Measurements from ENCODE around the gene FMN1. TPM values are rescaled to one million over a fixed set of nuclear protein-coding genes. Genes with fewer than 3 reads are reported as not detected.

The FMN1 gene
- total and polyA plus RNA-seq, 2 of the 13 experiments (the other 11 are each of a cell fraction or from before 2014, with no cell fraction given) = 0.20 to 0.60 TPM

DNA sequence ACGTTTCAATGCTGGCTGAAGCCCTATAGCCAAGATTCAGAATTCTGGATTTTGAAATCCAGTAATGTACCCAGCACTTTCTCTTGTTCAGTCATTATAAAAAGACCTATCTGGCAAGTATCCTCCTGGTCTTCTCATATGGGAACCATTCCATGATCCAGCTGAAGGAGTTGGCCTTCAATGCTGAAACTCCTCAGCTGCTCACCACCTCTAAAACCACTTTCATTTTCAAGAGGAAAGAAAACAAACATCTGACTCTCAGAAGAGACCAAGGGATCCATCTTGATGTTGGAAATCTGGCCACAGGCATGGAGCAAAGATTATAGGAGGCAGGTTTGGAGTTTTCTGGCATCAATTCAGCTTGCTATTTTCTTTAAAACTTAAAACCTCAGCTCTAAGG is 235.4 kb downstream of the FMN1 start (continued):
- TF ChIP-seq DNMT3B (CRISPR knock-in tag; conservative IDR thresholded peaks at IDR 0.05) = no peak

DNA sequence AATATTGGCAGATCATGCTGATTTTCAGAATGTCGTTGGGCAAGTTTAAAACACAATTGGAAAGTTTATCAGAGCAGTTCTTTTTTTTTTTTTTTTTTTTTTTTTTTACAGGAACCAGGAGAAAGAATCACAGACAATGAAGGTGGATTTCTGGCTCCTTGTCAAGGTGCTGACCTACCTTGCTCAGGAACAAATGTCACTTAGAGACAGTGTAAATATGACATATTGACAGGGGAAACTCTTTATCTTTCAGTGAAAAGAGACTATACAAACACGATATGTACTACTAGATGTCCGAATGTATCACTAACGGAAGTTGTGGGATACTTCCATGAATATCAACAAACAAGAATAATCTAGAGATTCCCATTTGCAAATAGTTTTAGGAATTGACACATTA is 237.3 kb downstream of the FMN1 start:
- no peak for ATAC-seq
- TF ChIP-seq SOX13 (IDR thresholded peaks at IDR 0.05) = no peak
- peak in 1 of 2 experiments; percentile 62; a peak in 2 of 4 replicates for TF ChIP-seq SOX13 (CRISPR knock-in tag; conservative IDR thresholded peaks at IDR 0.05 in 1 of 2, IDR thresholded peaks at IDR 0.05 in 1 of 2)
- peak; percentile 53; the same call in 1 of the 2 replicates for TF ChIP-seq SOX5 (CRISPR knock-in tag; IDR thresholded peaks at IDR 0.05; ENCODE audit: borderline replicate concordance)
- TF ChIP-seq, protein P1, sequence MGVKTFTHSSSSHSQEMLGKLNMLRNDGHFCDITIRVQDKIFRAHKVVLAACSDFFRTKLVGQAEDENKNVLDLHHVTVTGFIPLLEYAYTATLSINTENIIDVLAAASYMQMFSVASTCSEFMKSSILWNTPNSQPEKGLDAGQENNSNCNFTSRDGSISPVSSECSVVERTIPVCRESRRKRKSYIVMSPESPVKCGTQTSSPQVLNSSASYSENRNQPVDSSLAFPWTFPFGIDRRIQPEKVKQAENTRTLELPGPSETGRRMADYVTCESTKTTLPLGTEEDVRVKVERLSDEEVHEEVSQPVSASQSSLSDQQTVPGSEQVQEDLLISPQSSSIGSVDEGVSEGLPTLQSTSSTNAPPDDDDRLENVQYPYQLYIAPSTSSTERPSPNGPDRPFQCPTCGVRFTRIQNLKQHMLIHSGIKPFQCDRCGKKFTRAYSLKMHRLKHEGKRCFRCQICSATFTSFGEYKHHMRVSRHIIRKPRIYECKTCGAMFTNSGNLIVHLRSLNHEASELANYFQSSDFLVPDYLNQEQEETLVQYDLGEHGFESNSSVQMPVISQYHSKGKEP (CRISPR knock-in tag; IDR thresholded peaks at IDR 0.05) = no peak
- TF ChIP-seq, protein P2, sequence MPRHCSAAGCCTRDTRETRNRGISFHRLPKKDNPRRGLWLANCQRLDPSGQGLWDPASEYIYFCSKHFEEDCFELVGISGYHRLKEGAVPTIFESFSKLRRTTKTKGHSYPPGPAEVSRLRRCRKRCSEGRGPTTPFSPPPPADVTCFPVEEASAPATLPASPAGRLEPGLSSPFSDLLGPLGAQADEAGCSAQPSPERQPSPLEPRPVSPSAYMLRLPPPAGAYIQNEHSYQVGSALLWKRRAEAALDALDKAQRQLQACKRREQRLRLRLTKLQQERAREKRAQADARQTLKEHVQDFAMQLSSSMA (CRISPR knock-in tag; IDR thresholded peaks at IDR 0.05) = no peak
- TF ChIP-seq, protein P3, sequence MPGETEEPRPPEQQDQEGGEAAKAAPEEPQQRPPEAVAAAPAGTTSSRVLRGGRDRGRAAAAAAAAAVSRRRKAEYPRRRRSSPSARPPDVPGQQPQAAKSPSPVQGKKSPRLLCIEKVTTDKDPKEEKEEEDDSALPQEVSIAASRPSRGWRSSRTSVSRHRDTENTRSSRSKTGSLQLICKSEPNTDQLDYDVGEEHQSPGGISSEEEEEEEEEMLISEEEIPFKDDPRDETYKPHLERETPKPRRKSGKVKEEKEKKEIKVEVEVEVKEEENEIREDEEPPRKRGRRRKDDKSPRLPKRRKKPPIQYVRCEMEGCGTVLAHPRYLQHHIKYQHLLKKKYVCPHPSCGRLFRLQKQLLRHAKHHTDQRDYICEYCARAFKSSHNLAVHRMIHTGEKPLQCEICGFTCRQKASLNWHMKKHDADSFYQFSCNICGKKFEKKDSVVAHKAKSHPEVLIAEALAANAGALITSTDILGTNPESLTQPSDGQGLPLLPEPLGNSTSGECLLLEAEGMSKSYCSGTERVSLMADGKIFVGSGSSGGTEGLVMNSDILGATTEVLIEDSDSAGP (CRISPR knock-in tag; IDR thresholded peaks at IDR 0.05; ENCODE audit: borderline replicate concordance) = no peak
- no peak for TF ChIP-seq TBX2 (CRISPR knock-in tag; IDR thresholded peaks at IDR 0.05; ENCODE audit: borderline replicate concordance)
- TF ChIP-seq ZNF841 (CRISPR knock-in tag; IDR thresholded peaks at IDR 0.05; ENCODE audit: borderline replicate concordance) = no peak
- H3K4me2 ChIP-seq (ENCODE audit: low read depth, low read length) = no peak overlapping the region
- H3K9me3 ChIP-seq (ENCODE audit: low read length) = no peaks in the 10 kb centered on the region
- intact Hi-C loops (cut with micrococcal nuclease; ENCODE audit: unreplicated experiment) = no loop called here
- in situ Hi-C loops (cut with HindIII; ENCODE audit: extremely low pct_ligation_motif_present, low pct_unique_long_range_greater_than_20kb) = loop anchor here (10.0 kb wide), 1 partner anchor 112 kb away; no protein-coding TSS in a partner anchor
- DNase-seq (ENCODE audit: low spot score) = no peak
- H3K27ac ChIP-seq (ENCODE audit: extremely low read length, insufficient read depth, low read length) = no peak overlapping the region
- no TSS peak for BruUV-seq (replicated peaks)
- FAIRE-seq = no peak
- no peak overlapping the region for H3K9ac ChIP-seq (ENCODE audit: insufficient read depth, low read depth, low read length)
- POLR2A ChIA-PET = no interaction called here
- no peak overlapping the region for H3K4me3 ChIP-seq (replicated peaks in 1 of 3; ENCODE audit: insufficient read depth in 1 of 3, low read depth in 2 of 3, low read length in 3 of 3)
- 29% methylated on average over 4 of the region's 4 CpGs for WGBS (ENCODE audit: low lambda C conversion rate)
- no peaks in the 10 kb centered on the region for H3K79me2 ChIP-seq (ENCODE audit: insufficient read depth, low read length)
- H2AFZ ChIP-seq (ENCODE audit: low read length) = no peak overlapping the region
- no peaks in the 10 kb centered on the region for H4K20me1 ChIP-seq (ENCODE audit: insufficient read depth, low read length)
- no peaks in the 10 kb centered on the region for H3K36me3 ChIP-seq (replicated peaks in 1 of 2; ENCODE audit: control insufficient read depth in 1 of 2, insufficient read depth in 2 of 2, low read length in 2 of 2)
- H3K4me1 ChIP-seq (ENCODE audit: insufficient read depth, low read length) = no peaks in the 10 kb centered on the region
- no peaks in the 10 kb centered on the region; a peak in 1 of 5 replicates for H3K27me3 ChIP-seq (ENCODE audit: control insufficient read depth in 1 of 2, insufficient read depth in 2 of 2, low read length in 2 of 2)
- CTCF ChIA-PET (ENCODE audit: low intra/inter-chr PET ratio, low total read pairs) = no interaction called here

Measured in HepG2 (cell line).